Effector memory CD8-positive, alpha-beta T cell (primary cell): ENCODE data around the gene PITPNB.

Experiments used
- ATAC-seq: fragments of 150-1000 bp; cut with Tn5 transposase; replicated peaks from 2 replicates; pipeline ENCODE4 v1.10.0; 2021; ENCODE audit warnings: mild to moderate bottlenecking, moderate library complexity
- DNase-seq, 3 experiments: peaks; one replicate each; pipeline ENCODE4 v3.0.0; 2021
- H3K27ac Mint-ChIP-seq, 2 donors: one replicate each; pipeline ENCODE4 v1.8.0; 2022; ENCODE audit warnings: mild to moderate bottlenecking in 2 of 2, mixed read lengths in 2 of 2, moderate library complexity in 2 of 2
- H3K27me3 Mint-ChIP-seq, 2 donors: one replicate each; pipeline ENCODE4 v1.8.0; 2022; ENCODE audit warnings: mixed read lengths in 2 of 2
- H3K36me3 Mint-ChIP-seq: one replicate; pipeline ENCODE4 v1.8.0; 2022; ENCODE audit warnings: mild to moderate bottlenecking, moderate library complexity, mixed read lengths; ENCODE audit not compliant: insufficient read depth
- H3K4me1 Mint-ChIP-seq, 2 donors: one replicate each; pipeline ENCODE4 v1.8.0; 2022; ENCODE audit warnings: low read depth in 2 of 2, mixed read lengths in 2 of 2
- H3K4me3 Mint-ChIP-seq, 2 donors: one replicate each; pipeline ENCODE4 v1.8.0; 2022; ENCODE audit warnings: mild to moderate bottlenecking in 2 of 2, mixed read lengths in 2 of 2, moderate library complexity in 2 of 2
- H3K9me3 Mint-ChIP-seq, 2 donors: one replicate each; pipeline ENCODE4 v1.8.0; 2022; ENCODE audit warnings: mixed read lengths in 2 of 2

Gene PITPNB

DNA sequence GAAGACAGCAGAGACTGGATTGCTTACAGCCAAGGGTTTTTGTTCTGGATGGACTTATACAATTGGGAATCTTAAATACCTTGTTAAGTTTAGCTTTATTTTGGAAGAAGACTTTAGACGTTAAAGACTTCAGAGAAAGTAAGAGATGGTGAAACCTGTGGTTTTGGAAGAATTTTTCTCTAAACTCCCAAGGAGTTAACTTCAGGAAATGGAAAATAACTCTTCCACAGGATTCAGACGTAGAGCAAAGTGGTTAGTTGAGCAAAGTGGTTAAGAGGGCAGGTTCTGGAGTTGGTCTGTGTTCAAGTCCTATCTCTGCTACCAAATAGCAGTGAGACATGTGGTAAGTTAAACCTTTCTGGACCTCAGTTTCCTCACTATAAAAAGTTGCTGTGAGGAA lies 12.8 kb downstream of the PITPNB start:
- Mint-ChIP-seq H3K9me3 (no peaks in the 10 kb centered on the region), H3K4me1 (peaks cover 19 to 27% of the 10 kb centered on the region in 2 donors), H3K36me3 (peaks cover 50% of the 10 kb centered on the region), H3K27ac (peak overlapping the region in 1 of 2 donors; percentile 75), H3K4me3 (no peak overlapping the region), H3K27me3 (no peaks in the 10 kb centered on the region)
- ATAC-seq (no peak), DNase-seq (no peak)

DNA sequence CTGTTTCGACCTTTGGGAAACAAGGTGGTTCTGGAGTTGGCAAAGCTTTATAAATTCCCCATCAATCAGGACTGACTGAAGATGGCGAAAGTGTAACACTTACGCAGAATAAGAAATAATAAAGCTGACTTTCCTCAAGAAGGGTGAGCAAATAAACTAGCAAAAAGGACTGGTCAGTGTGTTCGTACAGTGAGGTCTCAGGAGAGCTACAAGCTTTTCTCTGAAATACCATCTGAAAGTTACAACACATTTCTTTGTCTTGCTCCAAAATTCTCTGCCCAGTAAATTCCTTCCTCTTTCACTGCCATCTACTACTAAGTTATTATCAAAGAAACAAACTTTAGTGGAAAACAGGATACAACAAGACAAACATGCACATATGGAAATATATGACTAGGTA lies 13.4 kb downstream of the PITPNB start:
- DNase-seq, result no peak
- peaks cover 19 to 29% of the 10 kb centered on the region in 2 donors for H3K4me1 Mint-ChIP-seq
- no peaks in the 10 kb centered on the region for H3K27me3 Mint-ChIP-seq
- H3K36me3 Mint-ChIP-seq, result peaks cover 48% of the 10 kb centered on the region
- no peak for ATAC-seq
- peak overlapping the region in 1 of 2 donors; percentile 75 for H3K27ac Mint-ChIP-seq
- H3K4me3 Mint-ChIP-seq, result no peak overlapping the region
- H3K9me3 Mint-ChIP-seq, result no peaks in the 10 kb centered on the region

DNA sequence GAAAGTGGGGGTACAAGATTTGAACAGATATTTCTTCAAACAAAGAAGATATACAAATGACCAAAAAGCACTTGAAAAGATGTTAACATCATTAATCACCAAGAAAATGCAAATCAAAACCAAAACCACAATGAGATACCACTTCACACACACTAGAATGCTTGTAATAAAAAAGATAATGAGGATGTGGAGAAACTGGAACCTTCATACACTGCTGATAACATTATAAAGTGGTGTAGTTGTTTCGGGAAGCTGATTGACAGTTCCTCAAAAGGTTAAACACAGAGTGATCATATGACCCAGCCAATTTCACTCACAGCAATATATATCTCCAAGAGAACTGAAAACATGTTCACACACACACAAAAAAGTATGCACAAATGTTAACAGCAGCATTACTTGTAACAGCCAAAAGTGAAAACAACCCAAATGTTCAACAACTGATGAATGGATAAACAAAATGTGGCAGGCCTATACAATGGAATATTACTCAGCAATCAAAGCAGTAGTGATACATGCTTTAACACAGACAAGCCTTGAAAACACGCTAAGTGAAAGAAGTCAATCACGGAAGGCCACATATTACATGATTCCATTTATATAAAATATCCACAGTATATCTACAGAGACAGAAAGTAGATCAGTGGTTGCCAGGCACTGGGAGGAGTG lies 15.1 kb downstream of the PITPNB start:
- ATAC-seq (peak; percentile 56), DNase-seq (no peak)
- Mint-ChIP-seq H3K27me3 (no peaks in the 10 kb centered on the region), H3K4me1 (peaks cover 19 to 31% of the 10 kb centered on the region in 2 donors), H3K36me3 (peaks cover 46% of the 10 kb centered on the region), H3K4me3 (peak overlapping the region in 1 of 2 donors; percentile 24), H3K9me3 (no peaks in the 10 kb centered on the region), H3K27ac (peak overlapping the region; percentile 44 to 60)

DNA sequence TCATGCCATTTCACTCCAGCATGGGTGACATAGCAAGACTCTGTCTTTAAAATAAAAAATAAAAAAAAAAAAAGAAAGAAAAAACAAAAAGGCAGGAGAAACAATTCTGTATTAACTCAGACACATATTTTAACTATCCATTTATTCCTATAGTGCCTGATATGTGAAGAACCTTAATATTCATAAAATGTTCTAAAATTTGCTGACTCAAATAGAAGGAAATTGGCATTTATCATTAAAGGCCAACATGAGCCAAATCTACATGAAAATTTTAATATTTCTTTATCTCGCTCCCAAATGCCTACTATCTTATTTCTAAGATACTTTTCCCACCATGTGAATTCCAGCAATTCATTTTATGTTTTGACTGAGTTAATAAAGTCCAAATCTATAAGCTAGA lies 18.9 kb downstream of the PITPNB start:
- Mint-ChIP-seq H3K27ac (no peak overlapping the region), H3K4me3 (no peak overlapping the region), H3K4me1 (peaks cover 16 to 39% of the 10 kb centered on the region in 2 donors), H3K27me3 (no peaks in the 10 kb centered on the region), H3K36me3 (peaks cover 63% of the 10 kb centered on the region), H3K9me3 (no peaks in the 10 kb centered on the region)
- DNase-seq (no peak), ATAC-seq (no peak)

DNA sequence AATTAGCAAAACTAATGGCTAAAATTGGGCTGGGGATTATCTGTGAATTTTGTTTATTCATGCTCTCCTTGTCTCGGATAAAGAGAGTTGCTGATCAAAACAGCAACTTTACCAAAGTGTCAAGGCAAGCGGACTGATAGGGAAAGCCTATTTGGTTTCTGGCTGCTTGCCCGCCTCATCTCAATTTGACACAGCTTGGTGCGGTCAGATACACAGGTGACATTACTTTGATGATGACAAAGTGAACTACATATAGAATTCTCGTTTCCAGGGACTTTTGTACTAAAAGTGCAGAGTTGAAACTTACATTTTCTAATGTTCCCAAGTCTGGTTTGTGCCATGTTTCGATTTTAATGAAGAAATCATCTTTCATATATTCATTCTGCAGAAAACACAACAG lies 22.8 kb downstream of the PITPNB start:
- Mint-ChIP-seq H3K9me3 (no peaks in the 10 kb centered on the region), H3K27me3 (no peaks in the 10 kb centered on the region), H3K36me3 (peaks cover 82% of the 10 kb centered on the region), H3K4me1 (peaks cover 3 to 21% of the 10 kb centered on the region in 2 donors), H3K27ac (peak overlapping the region; percentile 18 to 77), H3K4me3 (no peak overlapping the region)
- no peak for ATAC-seq
- no peak for DNase-seq

DNA sequence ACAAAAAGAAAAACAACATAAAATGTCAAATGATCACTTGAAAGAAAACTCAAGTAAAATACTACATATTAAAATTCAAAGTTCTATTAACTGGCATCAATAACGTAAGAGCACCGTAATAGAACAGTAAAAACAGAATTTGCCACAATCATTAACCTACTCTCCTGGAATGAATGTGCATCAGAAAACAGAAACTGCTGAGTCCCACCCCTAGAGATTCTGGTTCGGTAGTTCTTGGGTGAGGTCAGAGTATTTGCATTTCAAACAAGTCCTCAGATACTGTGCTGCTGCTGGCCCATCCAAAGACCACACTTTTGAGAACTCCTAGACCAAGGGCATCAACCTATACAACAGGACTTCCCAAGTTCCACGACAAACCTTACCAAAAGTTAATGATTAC lies 23.5 kb downstream of the PITPNB start:
- DNase-seq (no peak), ATAC-seq (no peak)
- Mint-ChIP-seq H3K27me3 (no peaks in the 10 kb centered on the region), H3K9me3 (no peaks in the 10 kb centered on the region), H3K4me1 (peaks cover 3 to 17% of the 10 kb centered on the region in 2 donors), H3K36me3 (peaks cover 82% of the 10 kb centered on the region), H3K4me3 (no peak overlapping the region), H3K27ac (peak overlapping the region; percentile 18 to 77)

DNA sequence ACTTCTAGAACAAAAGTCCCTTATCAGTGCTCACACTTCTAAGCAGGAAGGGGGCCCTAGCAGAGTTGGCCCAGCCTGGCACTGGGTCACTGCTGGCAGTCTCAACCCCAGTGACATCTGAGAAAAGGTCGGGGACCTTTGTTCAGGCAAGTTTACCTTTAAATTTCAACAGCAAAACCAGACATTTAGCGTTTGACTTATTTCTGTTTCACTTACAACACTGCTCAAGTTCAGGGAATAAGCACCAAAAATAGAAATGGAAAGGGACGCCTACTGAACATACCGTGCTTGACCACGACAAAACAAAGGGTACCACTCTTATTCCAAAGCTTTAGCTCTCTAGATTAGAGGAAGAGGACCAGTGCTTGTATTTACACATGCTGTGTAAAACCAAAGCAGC lies 26.2 kb downstream of the PITPNB start:
- Mint-ChIP-seq H3K4me3 (no peak overlapping the region), H3K27me3 (no peaks in the 10 kb centered on the region), H3K27ac (peak overlapping the region in 1 of 2 donors; percentile 72), H3K9me3 (no peaks in the 10 kb centered on the region), H3K4me1 (peaks cover 6 to 12% of the 10 kb centered on the region in 2 donors), H3K36me3 (peaks cover 70% of the 10 kb centered on the region)
- ATAC-seq (no peak), DNase-seq (no peak)

DNA sequence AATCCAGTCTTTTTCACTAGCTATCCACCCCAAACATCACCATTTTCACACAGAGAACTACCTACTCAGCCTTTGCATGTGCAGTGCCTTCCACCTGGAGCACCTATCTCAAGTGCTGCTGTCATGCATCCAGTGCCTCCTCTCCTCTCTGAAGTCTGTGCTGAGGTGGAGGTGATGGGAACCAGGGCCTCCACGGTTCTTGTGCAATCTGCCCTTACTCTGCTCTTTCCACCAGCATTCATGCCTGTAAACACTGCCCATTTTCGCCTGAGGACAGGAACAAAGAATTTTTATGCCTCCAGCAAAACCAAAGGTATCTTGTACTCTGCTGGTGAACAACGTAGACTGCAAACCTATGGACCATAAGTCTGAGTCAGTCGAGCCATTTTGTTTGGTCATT lies 27.0 kb downstream of the PITPNB start:
- Mint-ChIP-seq H3K36me3 (peaks cover 65% of the 10 kb centered on the region), H3K9me3 (no peaks in the 10 kb centered on the region), H3K27me3 (no peaks in the 10 kb centered on the region), H3K27ac (no peak overlapping the region), H3K4me3 (no peak overlapping the region), H3K4me1 (peaks cover 6 to 12% of the 10 kb centered on the region in 2 donors)
- DNase-seq, result no peak
- ATAC-seq, result no peak

DNA sequence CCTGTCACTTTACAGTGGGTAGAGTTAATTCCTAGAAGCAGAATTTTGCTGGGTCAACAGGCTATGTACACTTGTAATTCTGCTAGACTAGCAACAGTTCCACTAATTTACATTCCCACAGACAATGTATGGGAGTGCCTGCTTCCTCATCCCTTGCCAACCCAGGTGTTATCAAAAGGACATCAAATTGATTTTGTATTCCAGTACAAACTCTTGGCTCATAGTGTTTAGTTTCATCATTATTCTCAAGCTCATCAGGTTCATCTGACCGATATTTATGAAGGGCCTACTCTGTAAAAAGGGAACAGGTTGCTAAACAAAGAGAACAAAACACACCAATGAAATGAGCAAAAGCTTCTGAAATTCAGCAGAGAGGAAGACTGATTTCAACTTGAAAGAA lies 30.7 kb downstream of the PITPNB start:
- no peaks in the 10 kb centered on the region for H3K27me3 Mint-ChIP-seq
- ATAC-seq (no peak), DNase-seq (no peak)
- peaks cover 0 to 5% of the 10 kb centered on the region in 2 donors for H3K4me1 Mint-ChIP-seq
- no peaks in the 10 kb centered on the region for H3K9me3 Mint-ChIP-seq
- no peak overlapping the region for H3K4me3 Mint-ChIP-seq
- H3K27ac Mint-ChIP-seq, result peak overlapping the region; percentile 38 to 68
- peaks cover 49% of the 10 kb centered on the region for H3K36me3 Mint-ChIP-seq

DNA sequence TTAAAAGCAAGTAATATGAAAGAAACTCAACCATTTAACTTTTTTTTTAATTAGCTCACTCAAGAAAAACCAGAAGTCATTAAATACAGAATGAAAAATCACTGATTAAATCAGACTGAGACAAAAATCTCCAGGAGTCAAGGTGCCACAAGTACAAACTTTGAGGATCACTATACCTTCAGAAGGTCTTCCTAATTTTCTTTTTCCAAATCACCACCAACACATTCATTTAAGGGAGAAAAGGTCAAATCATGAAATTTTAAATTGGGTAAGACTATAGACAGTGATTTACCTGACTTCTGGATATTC lies 32.3 kb downstream of the PITPNB start:
- DNase-seq (no peak), ATAC-seq (no peak)
- Mint-ChIP-seq H3K36me3 (peaks cover 36% of the 10 kb centered on the region), H3K27ac (peak overlapping the region in 1 of 2 donors; percentile 7), H3K4me3 (no peak overlapping the region), H3K9me3 (no peaks in the 10 kb centered on the region), H3K27me3 (no peaks in the 10 kb centered on the region), H3K4me1 (peaks cover 0 to 4% of the 10 kb centered on the region in 2 donors)

DNA sequence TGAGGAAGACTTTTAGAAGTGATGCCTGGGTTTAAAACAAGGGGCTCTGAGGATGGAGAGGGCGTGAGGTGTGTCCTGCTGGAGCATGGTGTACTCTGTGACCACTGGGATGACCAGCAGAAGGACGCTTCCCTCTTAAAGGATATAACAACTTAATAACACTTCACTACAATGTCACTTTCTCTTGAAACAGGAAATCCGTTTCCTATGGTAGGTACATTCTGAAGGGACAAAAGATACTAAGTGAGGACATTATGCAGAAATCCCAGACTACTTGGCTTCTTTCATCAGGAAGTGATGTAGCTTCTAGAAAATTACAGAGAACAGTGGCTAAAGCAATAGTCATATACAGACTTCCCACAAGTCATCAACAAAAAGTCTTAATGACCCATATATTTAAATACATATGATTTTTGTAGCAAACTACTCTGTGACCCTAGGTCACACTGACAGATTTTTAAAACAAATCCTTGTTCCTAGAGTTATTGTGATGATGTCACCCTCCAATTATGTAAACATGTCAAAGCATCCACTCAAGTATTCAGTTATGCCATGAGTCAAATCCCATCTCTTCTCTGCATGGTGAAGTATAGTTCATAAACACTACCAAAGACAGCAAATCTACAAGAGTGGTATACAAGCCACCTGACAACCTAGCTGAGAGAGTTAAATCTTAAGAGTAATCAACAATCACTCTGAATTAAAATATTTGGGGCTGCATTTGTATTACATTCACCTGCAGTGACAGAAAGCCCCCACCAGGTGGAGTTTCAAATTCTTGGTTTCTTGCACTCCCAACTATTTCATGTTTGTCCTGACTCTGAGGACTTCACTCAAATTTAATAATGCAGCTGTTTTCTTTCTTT lies 32.8 kb downstream of the PITPNB start:
- peak; percentile 28 to 42 (median 31) for DNase-seq
- H3K36me3 Mint-ChIP-seq, result peaks cover 32% of the 10 kb centered on the region

DNA sequence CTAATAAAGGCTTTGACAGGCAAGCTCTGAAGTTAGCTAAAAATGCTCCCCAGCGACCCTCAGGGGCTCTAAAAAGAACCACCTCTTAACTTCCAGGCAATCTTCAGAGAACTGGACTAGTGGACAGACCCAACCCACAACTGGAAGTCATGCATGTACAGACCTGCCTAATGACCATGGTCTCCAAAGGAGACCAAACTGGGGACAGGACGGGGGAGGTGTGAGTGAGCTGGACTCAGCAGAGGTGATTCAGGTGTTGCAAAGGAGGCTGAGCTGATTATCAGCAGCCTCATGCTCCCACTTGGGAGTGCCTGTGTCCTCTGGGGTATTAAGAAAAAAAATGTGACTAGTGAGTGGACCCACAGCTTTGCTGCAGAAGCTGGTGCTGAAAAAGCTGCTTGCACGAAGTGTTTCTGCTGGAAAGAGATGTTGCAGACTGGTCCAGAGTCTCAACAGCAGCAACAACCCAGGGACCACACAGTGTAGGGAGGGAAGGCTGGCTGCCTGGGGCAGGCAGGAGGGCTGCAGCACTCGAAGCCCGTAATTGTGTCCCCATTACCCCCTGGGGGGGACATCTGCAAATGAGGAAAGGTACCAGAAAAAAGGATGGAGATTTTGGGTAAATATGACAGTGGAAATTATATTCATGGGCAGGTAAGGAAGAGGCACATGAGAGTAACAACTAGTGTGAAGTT lies 35.3 kb downstream of the PITPNB start:
- H3K4me1 Mint-ChIP-seq, result peaks cover 4 to 5% of the 10 kb centered on the region in 2 donors
- no peaks in the 10 kb centered on the region for H3K9me3 Mint-ChIP-seq
- no peak overlapping the region for H3K27ac Mint-ChIP-seq
- no peak for ATAC-seq
- no peak for DNase-seq
- H3K4me3 Mint-ChIP-seq, result no peak overlapping the region
- H3K36me3 Mint-ChIP-seq, result peaks cover 26% of the 10 kb centered on the region
- no peaks in the 10 kb centered on the region for H3K27me3 Mint-ChIP-seq

More for the DNA sequence above, 32.8 kb downstream of the PITPNB start:
- Mint-ChIP-seq H3K9me3 (no peaks in the 10 kb centered on the region), H3K4me1 (peaks cover 0 to 4% of the 10 kb centered on the region in 2 donors), H3K4me3 (no peak overlapping the region), H3K27me3 (no peaks in the 10 kb centered on the region), H3K27ac (peak overlapping the region in 1 of 2 donors; percentile 7)
- peak; percentile 51 for ATAC-seq

DNA sequence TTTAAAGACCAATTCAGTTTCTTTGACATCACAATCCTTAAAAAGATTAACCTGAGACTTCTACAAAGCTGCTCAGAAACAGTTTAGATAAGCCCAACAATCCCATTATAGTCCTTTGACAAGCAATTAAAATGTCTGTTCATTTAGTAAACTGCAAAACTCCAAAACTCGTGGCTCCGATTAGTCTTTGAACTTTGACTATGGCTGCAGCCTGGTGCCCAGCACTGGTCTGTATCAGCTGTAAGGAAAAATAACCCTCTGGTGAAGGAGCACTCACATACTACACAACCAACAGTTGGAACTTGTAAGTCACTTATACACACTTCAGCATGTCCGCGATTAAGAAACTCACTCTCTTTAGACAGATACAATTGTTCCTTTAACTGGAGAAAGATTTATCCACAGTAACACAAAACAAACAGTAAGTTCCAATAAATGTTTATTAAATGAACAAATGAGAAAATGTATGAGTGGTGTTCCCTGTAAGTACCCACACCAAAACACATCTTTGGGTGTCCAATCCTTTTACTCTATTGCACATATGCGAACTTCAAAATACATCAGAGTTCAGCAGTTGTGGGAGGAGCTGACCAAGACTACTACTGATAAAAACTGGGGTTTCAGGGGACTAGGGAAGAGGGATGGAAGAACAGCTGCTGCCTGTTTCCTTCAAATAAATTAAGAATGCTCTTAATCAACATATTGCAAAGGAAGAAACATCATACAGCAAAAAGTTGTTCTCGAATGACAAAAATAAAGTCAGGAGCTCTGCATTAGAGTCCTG lies 36.4 kb downstream of the PITPNB start:
- H3K4me1 Mint-ChIP-seq, result peaks cover 1 to 10% of the 10 kb centered on the region in 2 donors
- no peaks in the 10 kb centered on the region for H3K9me3 Mint-ChIP-seq
- ATAC-seq (no peak), DNase-seq (no peak)
- no peak overlapping the region for H3K4me3 Mint-ChIP-seq
- no peak overlapping the region for H3K27ac Mint-ChIP-seq
- H3K36me3 Mint-ChIP-seq, result peaks cover 27% of the 10 kb centered on the region
- no peaks in the 10 kb centered on the region for H3K27me3 Mint-ChIP-seq
